Activated naive CD4-positive, alpha-beta T cell treated with anti-CD3 and anti-CD28 coated beads, Interleukin-2, amount 50 U/mL, for 24 hours (primary cell): ENCODE data around the gene HEPHL1.

Experiments
- H3K27ac Mint-ChIP-seq: one replicate; pipeline ENCODE4 v1.8.0; 2021; ENCODE audit warnings: mild to moderate bottlenecking, mixed read lengths
- H3K27me3 Mint-ChIP-seq: one replicate; pipeline ENCODE4 v1.8.0; 2021; ENCODE audit warnings: mixed read lengths
- H3K36me3 Mint-ChIP-seq: one replicate; pipeline ENCODE4 v1.8.0; 2021; ENCODE audit warnings: mixed read lengths
- H3K4me1 Mint-ChIP-seq: one replicate; pipeline ENCODE4 v1.8.0; 2021; ENCODE audit warnings: mixed read lengths
- H3K4me3 Mint-ChIP-seq: one replicate; pipeline ENCODE4 v1.8.0; 2021; ENCODE audit warnings: mild to moderate bottlenecking, mixed read lengths
- H3K9me3 Mint-ChIP-seq: one replicate; pipeline ENCODE4 v1.8.0; 2021; ENCODE audit warnings: mixed read lengths

Gene HEPHL1

GRCh38 chr11:94142308-94143281, 121.4 kb downstream of the HEPHL1 start:
- Mint-ChIP-seq H3K36me3 (peaks cover 4% of the 10 kb centered on the region), H3K27me3 (no peaks in the 10 kb centered on the region), H3K27ac (peak overlapping the region; percentile 63), H3K4me1 (peaks cover 78% of the 10 kb centered on the region), H3K4me3 (no peak overlapping the region), H3K9me3 (no peaks in the 10 kb centered on the region)

DNA sequence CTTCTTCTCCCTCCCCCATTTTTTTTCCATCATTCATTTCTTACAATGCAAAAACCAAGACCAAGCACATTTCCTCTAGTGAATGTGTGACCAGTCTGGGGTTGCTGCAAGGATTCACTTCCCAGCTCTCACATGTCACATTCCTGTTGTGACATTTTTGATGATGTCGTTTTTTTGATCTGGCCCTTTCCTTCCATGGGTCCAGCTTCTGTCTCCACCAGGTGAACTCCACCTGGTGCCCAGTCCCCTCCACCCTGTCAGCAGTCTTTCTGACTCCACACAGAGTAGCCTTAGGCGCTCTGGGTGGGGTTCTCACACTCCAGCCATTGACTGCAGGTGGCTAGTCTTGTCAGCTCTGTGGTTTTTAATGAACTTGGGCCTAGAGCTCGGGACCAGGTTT, 123.1 kb downstream of the HEPHL1 start:
- H3K36me3 Mint-ChIP-seq = peaks cover 4% of the 10 kb centered on the region
- H3K4me3 Mint-ChIP-seq = no peak overlapping the region
- H3K9me3 Mint-ChIP-seq = no peaks in the 10 kb centered on the region
- H3K27ac Mint-ChIP-seq = no peak overlapping the region
- H3K27me3 Mint-ChIP-seq = no peaks in the 10 kb centered on the region
- H3K4me1 Mint-ChIP-seq = peaks cover 82% of the 10 kb centered on the region

DNA sequence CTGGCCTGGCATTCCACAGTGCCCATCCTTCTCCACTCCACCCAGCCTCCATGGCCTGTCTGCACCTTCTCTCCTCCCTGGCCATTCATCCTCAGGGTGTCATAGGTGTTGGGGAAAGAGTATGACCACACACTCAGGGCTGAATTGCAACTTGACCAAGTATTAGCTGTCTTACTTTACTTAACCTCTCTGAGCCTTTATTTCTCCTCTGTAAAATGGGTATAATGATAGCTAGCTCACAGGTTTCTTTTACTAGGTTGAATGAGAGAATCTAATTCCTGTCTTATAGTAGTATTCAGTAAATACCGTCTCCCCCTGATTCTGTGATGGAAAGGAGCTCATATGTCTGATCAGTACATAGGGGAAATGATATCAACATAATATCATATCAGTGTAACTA, 123.5 kb downstream of the HEPHL1 start:
- Mint-ChIP-seq H3K36me3 (peaks cover 4% of the 10 kb centered on the region), H3K27ac (no peak overlapping the region), H3K4me3 (no peak overlapping the region), H3K27me3 (no peaks in the 10 kb centered on the region), H3K9me3 (no peaks in the 10 kb centered on the region), H3K4me1 (peaks cover 86% of the 10 kb centered on the region)

- Mint-ChIP-seq H3K36me3 (peaks cover 4% of the 10 kb centered on the region), H3K4me3 (peak overlapping the region; percentile 15), H3K9me3 (no peaks in the 10 kb centered on the region), H3K27me3 (no peaks in the 10 kb centered on the region), H3K4me1 (peaks cover 84% of the 10 kb centered on the region), H3K27ac (no peak overlapping the region)
These were observed 124.3 kb downstream of the HEPHL1 start for GRCh38 chr11:94145431-94145830.

DNA sequence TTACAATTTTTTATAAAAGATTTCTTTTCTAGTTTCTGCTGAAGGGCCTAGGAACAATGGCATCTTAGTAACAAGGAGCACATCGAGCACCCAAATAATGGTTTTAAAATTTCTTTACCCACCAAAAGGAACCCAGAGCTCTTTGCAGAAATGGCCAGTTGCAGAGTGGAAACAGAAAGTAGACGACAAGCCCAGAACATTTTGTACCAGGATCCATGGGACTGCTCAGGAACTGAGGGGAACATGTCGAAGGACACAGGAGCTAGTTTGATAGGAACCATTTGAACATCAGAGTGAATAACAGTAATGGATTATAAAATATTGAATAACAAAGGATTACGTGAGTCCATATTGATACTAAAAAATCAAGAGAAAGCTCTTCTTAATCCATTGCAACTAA, 124.8 kb downstream of the HEPHL1 start:
- Mint-ChIP-seq H3K36me3 (peaks cover 4% of the 10 kb centered on the region), H3K4me3 (no peak overlapping the region), H3K27me3 (no peaks in the 10 kb centered on the region), H3K9me3 (no peaks in the 10 kb centered on the region), H3K27ac (no peak overlapping the region), H3K4me1 (peaks cover 88% of the 10 kb centered on the region)

DNA sequence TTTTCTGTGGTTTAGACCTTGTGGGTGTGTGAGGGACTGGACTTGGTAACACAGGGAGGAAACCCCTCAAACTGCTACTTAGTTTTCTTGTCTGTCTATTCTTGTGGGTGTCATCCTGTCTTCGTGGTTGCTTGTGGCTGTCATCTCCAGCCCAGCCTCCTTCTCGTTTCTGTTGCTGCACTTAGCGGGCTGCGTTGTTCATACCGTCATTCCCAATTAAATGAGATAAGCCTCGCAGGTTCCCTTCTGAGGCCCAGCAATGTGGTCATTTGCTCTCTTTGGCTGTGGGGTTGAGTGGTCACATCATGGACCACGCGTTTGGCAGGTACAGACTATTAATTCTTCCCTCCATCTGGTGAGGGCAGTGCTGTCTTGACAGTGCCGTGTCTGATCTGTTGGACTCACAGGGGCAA, 126.3 kb downstream of the HEPHL1 start:
- peak overlapping the region; percentile 6 for H3K27ac Mint-ChIP-seq
- no peaks in the 10 kb centered on the region for H3K27me3 Mint-ChIP-seq
- H3K9me3 Mint-ChIP-seq = no peaks in the 10 kb centered on the region
- peaks cover 6% of the 10 kb centered on the region for H3K36me3 Mint-ChIP-seq
- peaks cover 97% of the 10 kb centered on the region for H3K4me1 Mint-ChIP-seq
- H3K4me3 Mint-ChIP-seq = peak overlapping the region; percentile 53

GRCh38 chr11:94148189-94148588, 127.0 kb downstream of the HEPHL1 start:
- no peak overlapping the region for H3K4me3 Mint-ChIP-seq
- no peaks in the 10 kb centered on the region for H3K27me3 Mint-ChIP-seq
- H3K27ac Mint-ChIP-seq = no peak overlapping the region
- no peaks in the 10 kb centered on the region for H3K9me3 Mint-ChIP-seq
- H3K36me3 Mint-ChIP-seq = peaks cover 10% of the 10 kb centered on the region
- H3K4me1 Mint-ChIP-seq = peaks cover 98% of the 10 kb centered on the region

GRCh38 chr11:94149431-94150017, 128.4 kb downstream of the HEPHL1 start:
- Mint-ChIP-seq H3K36me3 (peaks cover 15% of the 10 kb centered on the region), H3K27ac (no peak overlapping the region), H3K27me3 (no peaks in the 10 kb centered on the region), H3K9me3 (no peaks in the 10 kb centered on the region), H3K4me1 (peaks cover 87% of the 10 kb centered on the region), H3K4me3 (no peak overlapping the region)

DNA sequence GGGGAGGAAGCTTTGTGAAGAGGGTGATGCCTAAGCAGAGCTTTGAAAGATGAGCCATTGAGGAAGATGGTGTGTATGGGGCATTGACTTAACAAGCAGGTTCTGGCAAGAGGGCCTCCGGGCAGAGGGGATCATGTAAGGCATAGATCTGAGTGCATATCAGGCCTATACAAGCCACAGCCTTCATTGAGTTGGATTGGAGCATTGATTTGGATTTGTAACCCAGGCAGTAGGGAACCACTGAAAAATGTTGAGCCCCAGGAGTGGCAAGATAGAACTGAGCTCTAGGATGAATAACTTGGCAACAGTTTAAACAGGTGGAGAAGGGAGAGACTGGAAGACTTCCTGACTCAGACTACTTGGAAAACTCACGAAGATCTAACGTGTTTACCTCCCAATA, 128.9 kb downstream of the HEPHL1 start:
- H3K27ac Mint-ChIP-seq = peak overlapping the region; percentile 38

DNA sequence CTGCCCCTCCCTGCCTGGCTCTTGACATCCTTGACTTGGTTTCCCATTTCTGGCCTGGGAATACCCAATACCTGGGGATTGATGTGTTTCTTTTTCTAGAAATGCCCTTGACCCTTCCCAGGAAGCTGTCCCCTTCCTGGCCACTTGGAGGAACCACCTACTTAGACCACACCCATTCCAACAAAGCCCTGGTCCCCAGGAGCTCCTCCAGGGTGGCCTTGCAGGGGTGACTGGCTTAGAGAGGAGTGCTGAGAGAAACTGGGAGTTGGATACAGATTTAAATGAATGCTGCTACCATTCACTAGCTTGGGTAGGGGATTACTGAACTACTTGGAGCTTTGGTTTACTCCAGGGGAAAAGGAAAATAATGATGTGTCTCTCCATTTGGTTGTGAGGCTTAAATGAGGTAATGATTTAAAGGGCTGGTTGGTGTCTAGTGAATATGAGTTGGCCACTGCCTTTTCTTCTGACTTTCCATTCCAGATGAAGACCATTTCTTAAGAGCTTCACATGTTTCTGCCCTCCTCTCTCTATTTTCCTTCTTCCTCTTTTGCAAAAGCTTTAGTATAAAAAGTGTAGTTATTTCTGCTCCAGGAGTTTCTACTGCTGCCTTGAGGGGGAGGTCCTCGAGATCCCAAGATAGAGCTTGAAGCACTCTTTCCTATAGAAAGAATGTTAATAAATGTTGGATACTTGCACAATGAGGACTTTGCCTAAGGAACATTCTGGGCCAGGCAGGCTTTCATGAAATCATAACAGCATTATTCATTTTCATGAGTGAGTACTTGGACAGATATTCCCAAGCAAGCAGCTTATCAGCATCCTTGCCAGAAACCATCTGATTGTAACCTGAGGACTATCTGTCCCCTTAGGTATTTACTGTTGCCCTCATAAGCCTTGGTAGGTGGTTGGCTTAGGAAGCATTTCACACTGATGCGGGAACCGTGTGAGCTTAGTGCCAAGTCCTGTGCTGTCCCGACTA, 129.8 kb downstream of the HEPHL1 start:
- Mint-ChIP-seq H3K36me3 (peaks cover 16% of the 10 kb centered on the region), H3K27ac (peak overlapping the region; percentile 13), H3K4me1 (peaks cover 73% of the 10 kb centered on the region), H3K27me3 (no peaks in the 10 kb centered on the region), H3K9me3 (no peaks in the 10 kb centered on the region), H3K4me3 (no peak overlapping the region)

More for the DNA sequence above, 128.9 kb downstream of the HEPHL1 start:
- no peak overlapping the region for H3K4me3 Mint-ChIP-seq
- no peaks in the 10 kb centered on the region for H3K9me3 Mint-ChIP-seq
- peaks cover 15% of the 10 kb centered on the region for H3K36me3 Mint-ChIP-seq
- peaks cover 82% of the 10 kb centered on the region for H3K4me1 Mint-ChIP-seq
- H3K27me3 Mint-ChIP-seq = no peaks in the 10 kb centered on the region

- Mint-ChIP-seq H3K4me3 (peak overlapping the region; percentile 19), H3K27ac (peak overlapping the region; percentile 19), H3K4me1 (peaks cover 62% of the 10 kb centered on the region), H3K36me3 (peaks cover 20% of the 10 kb centered on the region), H3K9me3 (no peaks in the 10 kb centered on the region), H3K27me3 (no peaks in the 10 kb centered on the region)
These were observed 130.9 kb downstream of the HEPHL1 start for GRCh38 chr11:94151903-94152677.

- Mint-ChIP-seq H3K9me3 (no peaks in the 10 kb centered on the region), H3K4me1 (peaks cover 56% of the 10 kb centered on the region), H3K27me3 (no peaks in the 10 kb centered on the region), H3K4me3 (peak overlapping the region; percentile 19), H3K27ac (peak overlapping the region; percentile 23), H3K36me3 (peaks cover 22% of the 10 kb centered on the region)
These were observed 131.5 kb downstream of the HEPHL1 start for GRCh38 chr11:94152678-94153065.

DNA sequence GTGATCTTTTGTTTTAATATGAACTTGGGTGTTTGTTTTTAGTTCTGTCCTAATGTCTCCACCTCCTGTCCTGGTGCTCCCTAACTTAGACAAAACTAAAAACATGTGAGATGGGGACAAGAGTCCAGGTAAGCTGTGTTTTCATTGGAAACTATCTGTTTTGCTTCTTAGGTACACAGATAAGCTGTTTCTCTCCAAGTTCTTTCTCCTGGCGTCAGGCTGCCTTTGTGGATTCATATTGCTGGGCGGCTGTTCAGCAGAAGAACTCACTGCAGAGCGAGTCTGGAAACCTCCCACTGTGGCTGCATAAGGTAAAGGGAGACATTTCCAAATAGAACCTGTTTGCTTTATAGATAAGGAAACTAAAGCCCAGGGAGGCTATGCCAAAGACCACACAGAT, 132.2 kb downstream of the HEPHL1 start:
- peaks cover 23% of the 10 kb centered on the region for H3K36me3 Mint-ChIP-seq
- peaks cover 50% of the 10 kb centered on the region for H3K4me1 Mint-ChIP-seq
- no peak overlapping the region for H3K4me3 Mint-ChIP-seq
- H3K27ac Mint-ChIP-seq = no peak overlapping the region
- no peaks in the 10 kb centered on the region for H3K27me3 Mint-ChIP-seq
- no peaks in the 10 kb centered on the region for H3K9me3 Mint-ChIP-seq

GRCh38 chr11:94154095-94154856, 133.1 kb downstream of the HEPHL1 start:
- Mint-ChIP-seq H3K4me3 (no peak overlapping the region), H3K4me1 (peaks cover 41% of the 10 kb centered on the region), H3K9me3 (no peaks in the 10 kb centered on the region), H3K27ac (no peak overlapping the region), H3K27me3 (no peaks in the 10 kb centered on the region), H3K36me3 (peaks cover 23% of the 10 kb centered on the region)
